Stimulated activated CD4-positive, alpha-beta T cell treated with anti-CD3 and anti-CD28 coated beads, TNF-alpha, amount 100 ng/mL, for 24 hours (primary cell): ENCODE data around the gene EDRF1.

Experiments
- DNase-seq, 3 experiments: peaks; one replicate each; pipeline ENCODE4 v3.0.0-alpha.2; 2020; ENCODE audit warnings: low read depth in 3 of 3

EDRF1 gene

GRCh38 chr10:125792342-125793300, 73.1 kb downstream of the EDRF1 start:
- DNase-seq = no peak

GRCh38 chr10:125795128-125795527, 75.6 kb downstream of the EDRF1 start:
- no peak for DNase-seq

- DNase-seq = no peak
These were observed 76.2 kb downstream of the EDRF1 start for GRCh38 chr10:125795637-125796190.

GRCh38 chr10:125797424-125797823, 77.9 kb downstream of the EDRF1 start:
- no peak for DNase-seq

- no peak for DNase-seq
These were observed 78.6 kb downstream of the EDRF1 start for GRCh38 chr10:125797994-125798662.

GRCh38 chr10:125799451-125800182, 80.1 kb downstream of the EDRF1 start:
- no peak for DNase-seq

- DNase-seq = no peak
These were observed 82.1 kb downstream of the EDRF1 start for GRCh38 chr10:125801574-125801973.

- DNase-seq = no peak
These were observed 82.6 kb downstream of the EDRF1 start for GRCh38 chr10:125802131-125802530.

- no peak for DNase-seq
These were observed 83.2 kb downstream of the EDRF1 start for GRCh38 chr10:125802739-125803138.

- no peak for DNase-seq
These were observed 88.5 kb downstream of the EDRF1 start for GRCh38 chr10:125808047-125808446.

- DNase-seq = no peak
These were observed 91.7 kb downstream of the EDRF1 start for GRCh38 chr10:125811251-125811650.

- no peak for DNase-seq
These were observed 92.7 kb downstream of the EDRF1 start for GRCh38 chr10:125812128-125812750.
